ENCODE results near the gene HOMEZ.

The HOMEZ gene

GRCh38 chr14:23307687-23308644 is 22.0 kb upstream of the HOMEZ start:
- H3K36me3 ChIP-seq (replicated peaks) = peaks cover 33% of the 10 kb centered on the region
- in situ Hi-C loops (cut with HindIII; ENCODE audit: low pct_ligation_motif_present, low sequenced_read_pairs) = no loop called here
- no peaks in the 10 kb centered on the region for H3K27me3 ChIP-seq (replicated peaks)
- DNase-seq = peak; percentile 9
- TF ChIP-seq CTCF (IDR thresholded peaks at IDR 0.05; ENCODE audit: low read depth, low read length, missing control alignments) = no peak
- peak overlapping the region; percentile 92 for H3K4me3 ChIP-seq (ENCODE audit: low read depth, low read length)
- no peak overlapping the region for H3K27ac ChIP-seq

- H3K27ac ChIP-seq = peak overlapping the region; percentile 86
- in situ Hi-C loops (cut with HindIII; ENCODE audit: low pct_ligation_motif_present, low sequenced_read_pairs) = no loop called here
- peaks cover 31% of the 10 kb centered on the region for H3K36me3 ChIP-seq (replicated peaks)
- H3K4me3 ChIP-seq (ENCODE audit: low read depth, low read length) = peak overlapping the region; percentile 92
- no peak for DNase-seq
- no peaks in the 10 kb centered on the region for H3K27me3 ChIP-seq (replicated peaks)
- no peak for TF ChIP-seq CTCF (IDR thresholded peaks at IDR 0.05; ENCODE audit: low read depth, low read length, missing control alignments)
These were observed 21.2 kb upstream of the HOMEZ start for GRCh38 chr14:23307146-23307530.

GRCh38 chr14:23306412-23307145 is 20.6 kb upstream of the HOMEZ start, which contains the start of gene BCL2L2:
TSS of gene BCL2L2 (plus strand) at chr14:23306833. CDS start at chr14:23307768, 935 bp downstream.
- peak within 1 kb of the TSS; percentile 86 for H3K27ac ChIP-seq
- in situ Hi-C loops (cut with HindIII; ENCODE audit: low pct_ligation_motif_present, low sequenced_read_pairs) = no loop called here
- H3K27me3 ChIP-seq (replicated peaks) = no peaks in the 10 kb centered on the region
- DNase-seq = peak; percentile 87
- TF ChIP-seq CTCF (IDR thresholded peaks at IDR 0.05; ENCODE audit: low read depth, low read length, missing control alignments) = no peak
- peaks cover 27% of the 10 kb centered on the region for H3K36me3 ChIP-seq (replicated peaks)
- H3K4me3 ChIP-seq (ENCODE audit: low read depth, low read length) = peak within 1 kb of the TSS; percentile 92

GRCh38 chr14:23302290-23303225 is 16.6 kb upstream of the HOMEZ start, which contains the start of gene PPP1R3E:
TSS of gene PPP1R3E (minus strand) at chr14:23302859. CDS start at chr14:23302576, 283 bp downstream.
- Histone ChIP-seq H3K27ac (peak within 1 kb of the TSS; percentile 33), H3K36me3 (replicated peaks) (no peaks in the 10 kb centered on the region), H3K27me3 (replicated peaks) (no peaks in the 10 kb centered on the region), H3K4me3 (ENCODE audit: low read depth, low read length) (peak within 1 kb of the TSS; percentile 68)
- TF ChIP-seq CTCF (IDR thresholded peaks at IDR 0.05; ENCODE audit: low read depth, low read length, missing control alignments) = no peak
- in situ Hi-C loops (cut with HindIII; ENCODE audit: low pct_ligation_motif_present, low sequenced_read_pairs) = no loop called here
- no peak for DNase-seq

GRCh38 chr14:23301969-23302289 is 16.0 kb upstream of the HOMEZ start:
- peak overlapping the region; percentile 33 for H3K27ac ChIP-seq
- DNase-seq = peak; percentile 15
- H3K4me3 ChIP-seq (ENCODE audit: low read depth, low read length) = peak overlapping the region; percentile 68
- no peak for TF ChIP-seq CTCF (IDR thresholded peaks at IDR 0.05; ENCODE audit: low read depth, low read length, missing control alignments)
- in situ Hi-C loops (cut with HindIII; ENCODE audit: low pct_ligation_motif_present, low sequenced_read_pairs) = no loop called here
- H3K36me3 ChIP-seq (replicated peaks) = no peaks in the 10 kb centered on the region
- H3K27me3 ChIP-seq (replicated peaks) = no peaks in the 10 kb centered on the region
